Breast epithelium (tissue), 4 donors: ENCODE data around the gene TDRD5. TPM values are rescaled to one million over a fixed set of nuclear protein-coding genes. Genes with fewer than 3 reads are reported as not detected.
A peak's percentile ranks its signal among the peaks of the same experiment; 100 is the strongest.

Experiments
- DNase-seq, 2 donors: peaks; one replicate each; pipeline ENCODE4 v3.0.0-alpha.2; 2019; ENCODE audit warnings: low spot score in 2 of 2
- H3K27ac ChIP-seq, 2 donors: fragments of 200-600 bp; sonication (generic) in 1 of 2; one replicate each; pipeline ENCODE4 v1.5.1; 2016 to 2019; ENCODE audit warnings: mild to moderate bottlenecking in 1 of 2
- H3K27me3 ChIP-seq, 2 donors: fragments of 200-600 bp; sonication (generic) in 1 of 2; one replicate each; pipeline versions ENCODE4 v1.5.1 to v1.6.0; 2017 to 2019; ENCODE audit warnings: control low read depth in 1 of 2, mild to moderate bottlenecking in 1 of 2
- H3K36me3 ChIP-seq: fragments of 200-600 bp; one replicate; pipeline ENCODE4 v1.5.1; 2019
- H3K4me1 ChIP-seq, 2 donors: fragments of 200-600 bp; sonication (generic); one replicate each; pipeline ENCODE4 v1.5.1; 2016 to 2019; ENCODE audit warnings: control low read depth in 1 of 2
- H3K4me3 ChIP-seq, 3 donors: fragments of 200-600 bp; sonication (generic); 1 replicate in 2 of 3; 2 replicates in 1 of 3; pipeline ENCODE4 v1.5.1; 2016 to 2019; ENCODE audit warnings: mild to moderate bottlenecking in 3 of 3, moderate library complexity in 2 of 3
- H3K9me3 ChIP-seq, 2 donors: fragments of 200-600 bp; sonication (generic) in 1 of 2; one replicate each; pipeline ENCODE4 v1.5.1; 2016 to 2019; ENCODE audit warnings: control low read depth in 1 of 2
- POLR2A ChIP-seq: fragments of 450-650 bp; IDR thresholded peaks from one replicate; pipeline ENCODE4 v1.6.1; 2016; ENCODE audit warnings: antibody characterized with exemption, mild to moderate bottlenecking, moderate library complexity
- POLR2AphosphoS5 ChIP-seq, 3 donors: sonication (generic); formaldehyde crosslinking; IDR thresholded peaks; one replicate each; pipeline ENCODE4 v1.6.1; 2017; ENCODE audit warnings: antibody characterized with exemption in 3 of 3
- intact Hi-C: fragments of 100-400 bp; cut with DNase I; formaldehyde crosslinking; loops from one replicate; pipeline ENCODE4 v1.15.1; 2023; ENCODE audit warnings: low total_unique reads
- total RNA-seq, 3 donors: library from RNA; depleted of rRNA; stranded (reverse); fragments of >200 nt; gene quantifications; one replicate each; pipeline ENCODE4 v1.1.0, GENCODE V29; 2016
- TF ChIP-seq, protein P1 (sequence below), 3 donors: fragments of 450-650 bp; IDR thresholded peaks; one replicate each; pipeline ENCODE4 v1.5.1; 2016 to 2017; ENCODE audit warnings: antibody characterized with exemption in 3 of 3, mild to moderate bottlenecking in 3 of 3, moderate library complexity in 3 of 3

The TDRD5 gene
- total RNA-seq, result 1 to 10 TPM in 2 of 3 donors, under 1 TPM in 1; 0.96 to 5.7 (median 3.9) TPM

DNA sequence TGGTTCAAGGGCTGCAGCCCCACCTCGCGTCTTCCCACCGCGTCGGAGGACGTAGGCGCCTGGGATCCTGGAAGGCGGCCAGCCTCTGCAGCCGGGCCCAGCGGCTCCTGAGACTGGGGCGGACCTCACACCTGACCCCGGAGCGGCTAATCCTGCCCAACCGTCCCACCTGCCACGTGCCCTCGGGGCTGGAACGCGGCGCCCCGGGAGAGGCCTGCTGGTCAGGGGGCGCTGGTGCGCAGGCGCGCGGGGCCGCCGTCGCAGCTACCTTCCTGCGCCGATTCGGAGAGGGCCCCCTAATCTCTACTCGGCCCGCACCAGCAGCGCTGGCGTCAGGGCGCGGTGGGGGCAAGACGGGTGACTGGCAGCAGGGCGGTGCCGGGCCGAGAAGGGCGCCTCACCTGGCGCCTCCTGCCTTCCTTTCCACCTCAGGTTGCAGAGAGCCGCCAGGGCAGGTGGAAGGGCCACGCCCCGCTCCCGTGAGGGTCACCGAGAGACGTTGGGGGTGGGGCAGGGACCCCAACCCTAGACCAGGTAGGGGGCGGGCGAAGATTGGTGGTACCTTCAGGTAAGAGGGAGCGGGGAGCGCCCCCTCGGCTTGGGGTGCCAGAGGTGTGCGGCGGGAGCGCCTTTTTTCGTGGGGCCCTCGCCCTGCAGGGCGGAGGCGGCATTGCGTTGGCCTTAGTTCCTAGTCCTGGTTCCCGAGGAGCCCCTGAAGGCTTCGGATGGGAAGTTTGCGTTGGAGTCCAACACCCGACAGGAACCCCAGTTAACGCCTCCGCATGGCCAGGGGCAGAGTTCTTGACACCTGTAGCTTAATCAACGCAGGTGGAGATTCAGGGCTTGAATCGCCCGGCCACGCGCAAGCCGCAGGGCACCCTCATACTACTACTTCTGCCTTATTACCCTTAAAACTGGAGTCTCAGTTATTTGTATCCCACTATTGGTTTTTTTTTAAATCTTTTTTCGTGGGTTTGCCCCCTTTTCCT is at the start of gene TDRD5:
Gene TDRD5, plus strand, starts transcription at position 241 of the 989 bp plus-strand sequence. CDS start 784 bp downstream, outside the sequence.
- no peak for TF ChIP-seq POLR2AphosphoS5 (IDR thresholded peaks at IDR 0.05)
- TF ChIP-seq, protein P1, sequence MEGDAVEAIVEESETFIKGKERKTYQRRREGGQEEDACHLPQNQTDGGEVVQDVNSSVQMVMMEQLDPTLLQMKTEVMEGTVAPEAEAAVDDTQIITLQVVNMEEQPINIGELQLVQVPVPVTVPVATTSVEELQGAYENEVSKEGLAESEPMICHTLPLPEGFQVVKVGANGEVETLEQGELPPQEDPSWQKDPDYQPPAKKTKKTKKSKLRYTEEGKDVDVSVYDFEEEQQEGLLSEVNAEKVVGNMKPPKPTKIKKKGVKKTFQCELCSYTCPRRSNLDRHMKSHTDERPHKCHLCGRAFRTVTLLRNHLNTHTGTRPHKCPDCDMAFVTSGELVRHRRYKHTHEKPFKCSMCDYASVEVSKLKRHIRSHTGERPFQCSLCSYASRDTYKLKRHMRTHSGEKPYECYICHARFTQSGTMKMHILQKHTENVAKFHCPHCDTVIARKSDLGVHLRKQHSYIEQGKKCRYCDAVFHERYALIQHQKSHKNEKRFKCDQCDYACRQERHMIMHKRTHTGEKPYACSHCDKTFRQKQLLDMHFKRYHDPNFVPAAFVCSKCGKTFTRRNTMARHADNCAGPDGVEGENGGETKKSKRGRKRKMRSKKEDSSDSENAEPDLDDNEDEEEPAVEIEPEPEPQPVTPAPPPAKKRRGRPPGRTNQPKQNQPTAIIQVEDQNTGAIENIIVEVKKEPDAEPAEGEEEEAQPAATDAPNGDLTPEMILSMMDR (IDR thresholded peaks at IDR 0.05), result peak in 2 of 3 donors; percentile 47 to 56
- no peak for TF ChIP-seq POLR2A
- H3K27me3 ChIP-seq, result peaks cover 3 to 15% of the 10 kb centered on the region in 2 donors
- no peaks in the 10 kb centered on the region for H3K36me3 ChIP-seq
- no peaks in the 10 kb centered on the region for H3K9me3 ChIP-seq
- H3K4me1 ChIP-seq, result no peaks in the 10 kb centered on the region
- DNase-seq, result peak; percentile 30 to 72
- H3K4me3 ChIP-seq, result peak within 1 kb of the TSS in 2 of 3 donors; percentile 57 to 70
- H3K27ac ChIP-seq, result peak within 1 kb of the TSS; percentile 60 to 82
- intact Hi-C loops, result no loop called here

- no peak for DNase-seq
- TF ChIP-seq POLR2A, result no peak
- TF ChIP-seq, protein P1 (IDR thresholded peaks at IDR 0.05), result no peak
- no peak for TF ChIP-seq POLR2AphosphoS5 (IDR thresholded peaks at IDR 0.05)
- no peak overlapping the region for H3K27ac ChIP-seq
- intact Hi-C loops, result no loop called here
- H3K27me3 ChIP-seq, result no peaks in the 10 kb centered on the region
- H3K4me1 ChIP-seq, result no peaks in the 10 kb centered on the region
- H3K36me3 ChIP-seq, result no peaks in the 10 kb centered on the region
- H3K9me3 ChIP-seq, result no peaks in the 10 kb centered on the region
- no peak overlapping the region for H3K4me3 ChIP-seq
Measured at GRCh38 chr1:179545321-179545720, 46.3 kb upstream of the TDRD5 start.

DNA sequence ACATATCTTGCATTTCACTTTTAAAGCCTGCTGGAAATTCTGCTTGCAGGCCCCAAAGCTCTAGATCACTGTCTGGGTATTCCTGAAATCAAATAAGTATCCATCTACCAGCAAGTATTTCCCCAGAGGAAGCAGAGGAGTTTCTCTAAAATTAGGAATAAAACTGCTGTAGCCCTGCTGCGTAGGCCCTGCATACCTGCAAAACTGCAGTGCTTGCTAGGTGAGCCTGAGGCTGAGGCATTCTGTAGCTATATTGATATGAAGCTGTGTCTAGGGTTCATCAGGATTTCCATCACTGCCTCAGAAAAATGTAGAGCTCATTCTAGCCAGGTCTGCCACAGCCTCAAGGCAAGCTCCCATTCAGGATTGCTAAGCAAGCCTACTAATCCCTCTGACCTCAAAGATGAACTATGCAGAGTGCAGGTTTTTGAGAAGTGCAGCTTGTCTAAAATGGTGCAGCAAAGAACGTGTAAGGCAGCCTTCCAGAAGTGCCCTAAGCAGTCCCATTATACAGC is 44.6 kb upstream of the TDRD5 start:
- DNase-seq, result no peak
- H3K36me3 ChIP-seq, result no peaks in the 10 kb centered on the region
- intact Hi-C loops, result no loop called here
- no peak overlapping the region for H3K27ac ChIP-seq
- no peaks in the 10 kb centered on the region for H3K9me3 ChIP-seq
- TF ChIP-seq POLR2A (no peak), POLR2AphosphoS5 (IDR thresholded peaks at IDR 0.05) (no peak)
- TF ChIP-seq, protein P1 (IDR thresholded peaks at IDR 0.05), result no peak
- no peak overlapping the region for H3K4me3 ChIP-seq
- no peaks in the 10 kb centered on the region for H3K27me3 ChIP-seq
- no peaks in the 10 kb centered on the region for H3K4me1 ChIP-seq

DNA sequence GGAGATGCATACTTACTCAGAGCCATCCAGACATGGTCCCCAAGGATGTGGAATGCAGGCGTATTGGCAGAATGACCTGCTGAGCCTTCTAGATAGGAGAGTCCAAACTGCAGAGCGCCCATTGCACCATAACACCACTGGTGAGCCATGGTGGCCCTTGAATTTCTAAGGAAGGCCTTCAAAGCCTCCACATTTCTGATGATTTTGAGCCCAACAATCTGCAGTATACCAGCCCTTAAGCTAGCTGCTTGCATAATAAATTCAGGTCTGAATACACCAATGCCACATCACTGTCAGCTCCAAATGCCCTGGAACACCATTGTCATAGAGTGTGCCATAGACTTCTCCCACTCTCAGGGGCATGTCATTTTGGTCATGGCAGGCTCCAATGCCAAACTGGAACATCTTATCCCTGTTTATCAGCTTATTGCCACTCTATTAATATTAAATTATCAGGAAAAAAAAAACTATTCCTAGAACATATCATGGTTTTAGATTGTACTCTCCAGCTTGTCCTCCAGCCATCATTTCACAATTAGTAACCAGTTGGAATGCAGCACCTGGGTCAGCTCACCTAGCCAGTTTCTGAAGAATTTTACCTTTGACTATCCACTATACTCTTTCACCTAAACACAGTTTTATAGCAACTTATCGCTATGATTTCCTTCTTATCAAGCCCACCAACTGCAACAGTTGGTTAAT is 42.8 kb upstream of the TDRD5 start:
- H3K27ac ChIP-seq, result no peak overlapping the region
- intact Hi-C loops, result no loop called here

More for the DNA sequence above, 42.8 kb upstream of the TDRD5 start:
- Histone ChIP-seq H3K4me1 (no peaks in the 10 kb centered on the region), H3K27me3 (no peaks in the 10 kb centered on the region), H3K36me3 (no peaks in the 10 kb centered on the region), H3K9me3 (no peaks in the 10 kb centered on the region), H3K4me3 (no peak overlapping the region)
- no peak for TF ChIP-seq POLR2A
- no peak for TF ChIP-seq POLR2AphosphoS5 (IDR thresholded peaks at IDR 0.05)
- TF ChIP-seq, protein P1 (IDR thresholded peaks at IDR 0.05), result no peak
- DNase-seq, result no peak
